Testis (tissue), 3 donors: Measurements from ENCODE around the gene ATAD3B. TPM values are rescaled to one million over a fixed set of nuclear protein-coding genes. Genes with fewer than 3 reads are reported as not detected.
"Not testable (repeated sequence)": the region's sequence is repeated elsewhere in the genome, so short reads cannot be mapped to it uniquely, and the experiment has no call there.

Source experiments
- DNase-seq: peaks from one replicate; pipeline ENCODE4 v3.0.0-alpha.2; 2019
- H3K27ac ChIP-seq, 2 donors: fragments of 200-600 bp; sonication (generic); one replicate each; pipeline ENCODE4 v1.5.1; 2019
- H3K27me3 ChIP-seq: fragments of 200-600 bp; sonication (generic); one replicate; pipeline ENCODE4 v1.5.1; 2019
- H3K36me3 ChIP-seq: fragments of 200-600 bp; sonication (generic); one replicate; pipeline ENCODE4 v1.5.1; 2017; ENCODE audit warnings: low read depth; ENCODE audit errors: missing control alignments
- H3K4me1 ChIP-seq: fragments of 200-600 bp; sonication (generic); one replicate; pipeline ENCODE4 v1.5.1; 2019
- H3K4me3 ChIP-seq, 2 donors: fragments of 200-600 bp; sonication (generic); one replicate each; pipeline ENCODE4 v1.5.1; 2017 to 2019
- H3K9me3 ChIP-seq: fragments of 200-600 bp; sonication (generic); one replicate; pipeline ENCODE4 v1.5.1; 2017
- CTCF ChIP-seq, 3 experiments: fragments of 450-650 bp in 2 of 3; fragments of 200-600 bp in 1 of 3; sonication (generic) in 1 of 3; IDR thresholded peaks; one replicate each; pipeline ENCODE4 v1.5.1; 2016 to 2019; ENCODE audit warnings: antibody characterized with exemption in 3 of 3, mild to moderate bottlenecking in 2 of 3, moderate library complexity in 1 of 3
- POLR2A ChIP-seq: fragments of 450-650 bp; IDR thresholded peaks from one replicate; pipeline ENCODE4 v1.6.1; 2017; ENCODE audit warnings: antibody characterized with exemption, mild to moderate bottlenecking, moderate library complexity
- WGBS, 2 donors: methylation state at CpG; one replicate each; pipeline ENCODE4 v1.1.5; 2018; 5-methylcytosine and 5-hydroxymethylcytosine counted together
- intact Hi-C: fragments of 100-400 bp; cut with DNase I; formaldehyde crosslinking; loops from one replicate; pipeline ENCODE4 v1.15.1; 2023; ENCODE audit warnings: low total_unique reads
- polyA plus RNA-seq: library from polyadenylated mRNA; stranded (reverse); fragments of 350-450 nt; fragmentation: Illumina TruSeq; extraction: RNeasy Lipid Tissue Mini Kit (QIAGEN cat#74804); gene quantifications from one replicate; pipeline ENCODE4 v1.2.3, GENCODE V29; 2014; ENCODE audit warnings: low read depth, low replicate concordance; ENCODE audit not compliant: insufficient read depth
- total RNA-seq, 2 donors: library from RNA; depleted of rRNA; stranded (reverse); fragments of >200 nt; gene quantifications; one replicate each; pipeline ENCODE4 v1.2.3, GENCODE V29; 2016

The ATAD3B gene
- total and polyA plus RNA-seq, 3 donors from 2014 or later: 19.1 to 55.6 (median 46.3) TPM

DNA sequence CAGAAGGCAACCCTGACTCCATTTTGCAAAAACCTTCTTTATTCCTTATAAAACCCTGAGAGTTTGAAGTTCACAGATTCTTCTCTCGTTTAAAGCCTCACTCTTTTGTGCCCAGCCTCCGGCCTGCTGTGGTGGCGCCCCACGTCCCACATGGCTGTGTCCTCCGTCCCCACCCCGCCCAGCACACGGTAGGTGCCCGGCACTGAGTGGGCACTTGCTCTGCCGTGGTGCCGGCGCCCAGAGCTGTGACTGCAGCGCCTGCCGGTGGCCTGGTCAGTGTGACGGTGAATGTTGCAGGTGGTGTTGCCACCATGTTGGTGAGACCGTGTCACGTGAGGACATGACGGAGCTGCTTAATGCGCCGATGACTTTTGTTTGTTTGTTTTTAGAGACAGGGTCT is 49.8 kb downstream of the ATAD3B start:
- H3K4me1 ChIP-seq: no peaks in the 10 kb centered on the region
- H3K36me3 ChIP-seq: no peaks in the 10 kb centered on the region
- H3K9me3 ChIP-seq: no peaks in the 10 kb centered on the region
- H3K27ac ChIP-seq: no peak overlapping the region
- no peak for TF ChIP-seq CTCF (IDR thresholded peaks at IDR 0.05)
- TF ChIP-seq POLR2A: no peak
- intact Hi-C loops: no loop called here
- 95 to 96% methylated on average over 17 to 19 of the region's 19 CpGs for WGBS, 2 donors
- no peak overlapping the region for H3K4me3 ChIP-seq
- DNase-seq: no peak
- no peaks in the 10 kb centered on the region for H3K27me3 ChIP-seq

- H3K27ac ChIP-seq, DNase-seq, intact Hi-C loops, H3K4me3 ChIP-seq, H3K4me1 ChIP-seq, H3K36me3 ChIP-seq, H3K27me3 ChIP-seq, H3K9me3 ChIP-seq: not testable (repeated sequence)
- 92 to 93% methylated on average over 22 to 30 of the region's 30 CpGs for WGBS, 2 donors
These were observed 51.0 kb downstream of the ATAD3B start for GRCh38 chr1:1522536-1522935.

DNA sequence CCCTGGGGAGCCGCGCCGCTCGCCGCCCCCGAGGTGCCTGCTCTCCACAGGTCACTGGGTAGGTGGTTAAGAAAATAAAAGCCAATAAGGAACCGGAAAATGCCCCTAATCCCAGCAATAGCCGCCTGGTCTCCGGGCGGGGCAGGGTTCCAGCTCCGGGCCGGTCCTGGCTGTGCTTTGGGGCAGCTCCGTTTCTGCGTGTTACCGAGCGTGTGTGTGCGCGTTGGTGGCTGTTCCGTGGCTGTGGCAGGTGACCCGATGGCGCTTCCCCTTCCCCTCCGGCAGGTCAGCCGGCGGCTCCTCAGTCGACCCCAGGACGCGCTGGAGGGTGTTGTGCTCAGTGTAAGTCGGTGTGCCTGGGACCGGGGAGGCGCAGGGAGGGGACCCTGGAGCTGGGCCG is 51.7 kb downstream of the ATAD3B start:
- H3K4me3 ChIP-seq, H3K9me3 ChIP-seq, intact Hi-C loops, DNase-seq, H3K27me3 ChIP-seq, H3K36me3 ChIP-seq, H3K4me1 ChIP-seq, H3K27ac ChIP-seq: not testable (repeated sequence)
- 93 to 96% methylated on average over 22 to 31 of the region's 31 CpGs for WGBS, 2 donors

GRCh38 chr1:1523651-1524050 is 52.1 kb downstream of the ATAD3B start:
- DNase-seq, H3K27me3 ChIP-seq, H3K4me1 ChIP-seq, H3K9me3 ChIP-seq, H3K4me3 ChIP-seq, H3K27ac ChIP-seq, intact Hi-C loops, H3K36me3 ChIP-seq: not testable (repeated sequence)
- 90 to 93% methylated on average over 12 to 17 of the region's 17 CpGs for WGBS, 2 donors

DNA sequence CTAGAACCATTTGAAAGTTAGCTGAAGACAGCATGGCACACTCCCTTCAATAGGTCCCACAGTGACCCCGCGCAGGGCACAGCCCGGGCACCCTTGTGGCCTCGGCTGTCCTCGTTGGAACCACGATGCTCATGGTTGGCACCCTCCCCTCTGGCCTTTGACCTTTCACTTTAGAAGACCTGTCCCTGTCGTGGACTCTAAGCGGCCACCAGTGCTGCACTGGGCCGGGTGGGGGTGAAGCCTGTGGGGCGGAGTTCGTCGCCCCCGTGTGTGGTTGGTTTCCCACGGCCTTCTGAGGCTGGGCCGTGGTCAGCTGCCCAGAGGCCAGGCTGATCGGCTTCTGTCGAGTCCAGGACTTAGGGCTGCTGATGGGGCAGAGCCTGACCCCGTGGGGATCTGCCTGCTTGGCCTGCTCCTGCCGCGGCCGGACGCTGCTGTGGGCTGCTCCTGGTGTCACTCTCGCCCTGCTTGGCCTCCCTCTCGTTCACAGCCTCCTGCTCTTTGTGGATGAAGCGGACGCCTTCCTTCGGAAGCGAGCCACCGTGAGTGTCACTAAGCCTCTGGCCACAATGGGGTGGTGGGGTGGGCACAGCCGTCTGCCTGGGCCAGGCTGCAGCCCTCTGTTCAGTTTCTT is 53.3 kb downstream of the ATAD3B start:
- H3K4me3 ChIP-seq, H3K27me3 ChIP-seq, DNase-seq, H3K36me3 ChIP-seq, H3K4me1 ChIP-seq, H3K9me3 ChIP-seq, H3K27ac ChIP-seq, intact Hi-C loops: not testable (repeated sequence)
- WGBS, 2 donors: 94 to 96% methylated on average over 16 to 30 of the region's 30 CpGs

- H3K4me3 ChIP-seq, H3K36me3 ChIP-seq, DNase-seq, intact Hi-C loops, H3K27ac ChIP-seq, H3K9me3 ChIP-seq, H3K27me3 ChIP-seq, H3K4me1 ChIP-seq: not testable (repeated sequence)
- no CpG with 5 or more reads among the region's 21 CpGs for WGBS, 2 donors
These were observed 54.9 kb downstream of the ATAD3B start for GRCh38 chr1:1526476-1526875.

- Histone ChIP-seq H3K4me3 (no peak overlapping the region), H3K27me3 (no peaks in the 10 kb centered on the region), H3K9me3 (no peaks in the 10 kb centered on the region), H3K27ac (no peak overlapping the region), H3K36me3 (no peaks in the 10 kb centered on the region), H3K4me1 (no peaks in the 10 kb centered on the region)
- no peak for DNase-seq
- 93% methylated on average over 19 to 31 of the region's 31 CpGs for WGBS, 2 donors
- TF ChIP-seq POLR2A: no peak
- no peak for TF ChIP-seq CTCF (IDR thresholded peaks at IDR 0.05)
- intact Hi-C loops: no loop called here
These were observed 55.7 kb downstream of the ATAD3B start for GRCh38 chr1:1527092-1527816.
